ENCODE results near the gene MCTP2. TPM values are rescaled to one million over a fixed set of nuclear protein-coding genes. Genes with fewer than 3 reads are reported as not detected.

Gene MCTP2
- total RNA-seq, 1 experiment from 2014 or later: 0.19 TPM

- no peaks in the 10 kb centered on the region for H3K9me3 ChIP-seq (ENCODE audit: low read depth, low read length, poor library complexity, severe bottlenecking)
- H3K4me3 ChIP-seq (ENCODE audit: low read depth, low read length, poor library complexity, severe bottlenecking): no peak overlapping the region
- CTCF ChIA-PET: interaction anchor here (0.7 kb wide), 1 partner anchor 14 kb away, joined by 4 read pairs; no protein-coding TSS in a partner anchor
- POLR2A ChIA-PET (ENCODE audit: low non-redundant PET): interaction anchor here (0.5 kb wide), 1 partner anchor 654 kb away, joined by 3 read pairs; no protein-coding TSS in a partner anchor
- no peak for DNase-seq (ENCODE audit: low spot score)
- no TSS peak for BruUV-seq (replicated peaks)
- no peaks in the 10 kb centered on the region for H3K36me3 ChIP-seq (ENCODE audit: insufficient read depth, low read length, poor library complexity, severe bottlenecking)
- H3K4me1 ChIP-seq (ENCODE audit: insufficient read depth, low read length, poor library complexity, severe bottlenecking): no peaks in the 10 kb centered on the region
- intact Hi-C loops (cut with micrococcal nuclease; ENCODE audit: unreplicated experiment): no loop called here
- no peak overlapping the region for H3K27ac ChIP-seq (ENCODE audit: low read depth, low read length, poor library complexity, severe bottlenecking)
- TF ChIP-seq, protein P1, sequence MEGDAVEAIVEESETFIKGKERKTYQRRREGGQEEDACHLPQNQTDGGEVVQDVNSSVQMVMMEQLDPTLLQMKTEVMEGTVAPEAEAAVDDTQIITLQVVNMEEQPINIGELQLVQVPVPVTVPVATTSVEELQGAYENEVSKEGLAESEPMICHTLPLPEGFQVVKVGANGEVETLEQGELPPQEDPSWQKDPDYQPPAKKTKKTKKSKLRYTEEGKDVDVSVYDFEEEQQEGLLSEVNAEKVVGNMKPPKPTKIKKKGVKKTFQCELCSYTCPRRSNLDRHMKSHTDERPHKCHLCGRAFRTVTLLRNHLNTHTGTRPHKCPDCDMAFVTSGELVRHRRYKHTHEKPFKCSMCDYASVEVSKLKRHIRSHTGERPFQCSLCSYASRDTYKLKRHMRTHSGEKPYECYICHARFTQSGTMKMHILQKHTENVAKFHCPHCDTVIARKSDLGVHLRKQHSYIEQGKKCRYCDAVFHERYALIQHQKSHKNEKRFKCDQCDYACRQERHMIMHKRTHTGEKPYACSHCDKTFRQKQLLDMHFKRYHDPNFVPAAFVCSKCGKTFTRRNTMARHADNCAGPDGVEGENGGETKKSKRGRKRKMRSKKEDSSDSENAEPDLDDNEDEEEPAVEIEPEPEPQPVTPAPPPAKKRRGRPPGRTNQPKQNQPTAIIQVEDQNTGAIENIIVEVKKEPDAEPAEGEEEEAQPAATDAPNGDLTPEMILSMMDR (conservative IDR thresholded peaks at IDR 0.05; ENCODE audit: low read depth, low read length): no peak
- TF ChIP-seq EZH2 (IDR thresholded peaks at IDR 0.05; ENCODE audit: borderline replicate concordance, low read depth, low read length, poor library complexity, severe bottlenecking): no peak
- H3K27me3 ChIP-seq (replicated peaks; ENCODE audit: insufficient read depth, low read depth, low read length, poor library complexity): no peaks in the 10 kb centered on the region
Observed at GRCh38 chr15:94480289-94480834, 249.0 kb downstream of the MCTP2 start.

GRCh38 chr15:94485148-94485719 is 253.9 kb downstream of the MCTP2 start:
- no TSS peak for BruUV-seq (replicated peaks)
- Histone ChIP-seq H3K4me1 (ENCODE audit: insufficient read depth, low read length, poor library complexity, severe bottlenecking) (no peaks in the 10 kb centered on the region), H3K27ac (ENCODE audit: low read depth, low read length, poor library complexity, severe bottlenecking) (no peak overlapping the region), H3K4me3 (ENCODE audit: low read depth, low read length, poor library complexity, severe bottlenecking) (no peak overlapping the region), H3K36me3 (ENCODE audit: insufficient read depth, low read length, poor library complexity, severe bottlenecking) (no peaks in the 10 kb centered on the region), H3K9me3 (ENCODE audit: low read depth, low read length, poor library complexity, severe bottlenecking) (no peaks in the 10 kb centered on the region), H3K27me3 (replicated peaks; ENCODE audit: insufficient read depth, low read depth, low read length, poor library complexity) (no peaks in the 10 kb centered on the region)
- DNase-seq (ENCODE audit: low spot score): no peak
- intact Hi-C loops (cut with micrococcal nuclease; ENCODE audit: unreplicated experiment): no loop called here
- ChIA-PET CTCF (interaction anchor here (0.6 kb wide), 1 partner anchor 1592 kb away, joined by 3 read pairs; no protein-coding TSS in a partner anchor), POLR2A (ENCODE audit: low non-redundant PET) (no interaction called here)
- no peak for TF ChIP-seq EZH2 (IDR thresholded peaks at IDR 0.05; ENCODE audit: borderline replicate concordance, low read depth, low read length, poor library complexity, severe bottlenecking)
- TF ChIP-seq, protein P1 (conservative IDR thresholded peaks at IDR 0.05; ENCODE audit: low read depth, low read length): no peak

DNA sequence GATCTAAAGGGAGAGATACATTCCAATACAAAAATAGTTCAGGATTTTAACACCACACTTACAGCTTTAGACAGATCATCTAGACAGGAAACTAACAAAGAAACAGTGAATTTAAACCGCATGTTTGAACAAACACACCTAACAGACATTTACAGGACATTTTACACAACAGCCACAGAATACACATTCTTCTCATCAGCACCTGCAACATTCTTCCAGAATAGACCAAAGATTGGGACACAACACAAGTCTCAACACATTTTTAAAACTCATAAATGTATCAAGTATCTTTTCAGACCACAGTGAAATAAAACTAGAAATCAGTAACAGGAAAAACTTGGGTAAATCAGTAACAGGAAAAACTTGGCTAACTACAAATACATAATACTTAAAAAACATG is 256.3 kb downstream of the MCTP2 start:
- H3K36me3 ChIP-seq (ENCODE audit: insufficient read depth, low read length, poor library complexity, severe bottlenecking): no peaks in the 10 kb centered on the region
- CTCF ChIA-PET: no interaction called here
- H3K4me1 ChIP-seq (ENCODE audit: insufficient read depth, low read length, poor library complexity, severe bottlenecking): no peaks in the 10 kb centered on the region
- no TSS peak for BruUV-seq (replicated peaks)
- intact Hi-C loops (cut with micrococcal nuclease; ENCODE audit: unreplicated experiment): no loop called here
- DNase-seq (ENCODE audit: low spot score): no peak
- POLR2A ChIA-PET (ENCODE audit: low non-redundant PET): no interaction called here
- no peaks in the 10 kb centered on the region for H3K9me3 ChIP-seq (ENCODE audit: low read depth, low read length, poor library complexity, severe bottlenecking)
- no peaks in the 10 kb centered on the region for H3K27me3 ChIP-seq (replicated peaks; ENCODE audit: insufficient read depth, low read depth, low read length, poor library complexity)
- H3K4me3 ChIP-seq (ENCODE audit: low read depth, low read length, poor library complexity, severe bottlenecking): no peak overlapping the region
- TF ChIP-seq, protein P1 (conservative IDR thresholded peaks at IDR 0.05; ENCODE audit: low read depth, low read length): no peak
- TF ChIP-seq EZH2 (IDR thresholded peaks at IDR 0.05; ENCODE audit: borderline replicate concordance, low read depth, low read length, poor library complexity, severe bottlenecking): no peak
- no peak overlapping the region for H3K27ac ChIP-seq (ENCODE audit: low read depth, low read length, poor library complexity, severe bottlenecking)
